ENCODE data around the gene FSTL5. TPM values are rescaled to one million over a fixed set of nuclear protein-coding genes. Genes with fewer than 3 reads are reported as not detected.

The FSTL5 gene
- total and polyA plus RNA-seq, 9 of the 15 experiments (the other 6 are each of a cell fraction or from before 2014, with no cell fraction given), result 0.09 to 3.1 (median 0.50) TPM; not detected in 1

DNA sequence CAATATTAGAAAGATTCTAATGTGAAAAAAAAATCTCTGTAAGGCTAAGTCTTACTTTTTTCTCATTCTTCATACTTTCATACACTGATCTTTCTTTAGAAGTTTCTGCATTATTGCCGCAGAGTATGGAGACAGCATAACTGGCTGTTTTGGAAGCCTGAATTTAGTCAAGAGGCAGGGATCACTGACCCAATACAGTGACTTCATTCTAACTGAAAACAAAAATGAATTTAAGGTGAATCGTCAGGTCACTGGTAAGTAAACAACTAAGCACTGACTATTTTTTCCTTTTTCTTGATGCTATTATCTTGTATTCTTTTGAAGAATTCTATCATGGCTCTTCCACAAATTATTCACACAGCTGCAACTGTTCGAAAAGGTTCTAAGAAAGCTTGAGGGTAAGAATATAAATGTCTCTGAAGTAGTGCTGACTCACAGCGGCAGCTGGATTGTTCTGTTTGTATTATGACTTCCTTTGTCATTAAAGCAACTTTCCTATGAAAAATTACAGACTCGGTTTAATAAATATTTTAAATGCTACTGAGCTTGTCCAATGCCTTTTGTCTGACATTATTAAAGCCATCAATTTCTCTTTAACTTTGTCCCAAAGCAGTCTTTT is 609.3 kb downstream of the FSTL5 start:
- H3K9me3 ChIP-seq (replicated peaks; ENCODE audit: control insufficient read depth, insufficient read depth, low read depth, low read length), result no peaks in the 10 kb centered on the region
- H3K36me3 ChIP-seq (ENCODE audit: control insufficient read depth, insufficient read depth, low read length), result no peaks in the 10 kb centered on the region
- no peaks in the 10 kb centered on the region for H3K27me3 ChIP-seq (ENCODE audit: control insufficient read depth in 2 of 2, insufficient read depth in 2 of 2, low read length in 2 of 2)
- no peaks in the 10 kb centered on the region for H3K9me1 ChIP-seq (ENCODE audit: control insufficient read depth, insufficient read depth, low read length)
- in situ Hi-C loops (cut with MboI), result no loop called here
- no peak for FAIRE-seq
- no peak overlapping the region for H3K4me3 ChIP-seq
- no peak for DNase-seq (ENCODE audit: extremely low read depth in 1 of 4, low spot score in 3 of 4)
- ChIA-PET CTCF (ENCODE audit: low intra/inter-chr PET ratio) (no interaction called here), POLR2A (no interaction called here)
- intact Hi-C loops (cut with micrococcal nuclease), result no loop called here
- no peak for ATAC-seq
- no peaks in the 10 kb centered on the region for H4K20me1 ChIP-seq (replicated peaks; ENCODE audit: control insufficient read depth, insufficient read depth, low read length)
- WGBS (ENCODE audit: insufficient coverage, low coverage, missing lambda C conversion rate), result 0% methylated on average over 1 of the region's 5 CpGs
- H3K27ac ChIP-seq (ENCODE audit: extremely low read depth, low read depth, low read length), result no peak overlapping the region
- no peak overlapping the region for H3K4me2 ChIP-seq (ENCODE audit: insufficient read depth, low read length)
- no peaks in the 10 kb centered on the region for H3K4me1 ChIP-seq (replicated peaks in 1 of 2; ENCODE audit: control insufficient read depth in 2 of 2, insufficient read depth in 2 of 2, low read length in 2 of 2)
- H3K79me2 ChIP-seq (ENCODE audit: control insufficient read depth, insufficient read depth, low read length), result no peaks in the 10 kb centered on the region
- no TSS peak for BruUV-seq (replicated peaks)
- no peak overlapping the region for H2AFZ ChIP-seq (ENCODE audit: low read depth, low read length)
- H3K9ac ChIP-seq (ENCODE audit: insufficient read depth in 1 of 2, low read depth in 2 of 2, low read length in 2 of 2), result no peak overlapping the region
- TF ChIP-seq E2F4 (CRISPR knock-in tag; IDR thresholded peaks at IDR 0.05; ENCODE audit: low read depth), result no peak
- no peak for TF ChIP-seq ZNF77 (CRISPR knock-in tag; IDR thresholded peaks at IDR 0.05)
- TF ChIP-seq, protein P1, sequence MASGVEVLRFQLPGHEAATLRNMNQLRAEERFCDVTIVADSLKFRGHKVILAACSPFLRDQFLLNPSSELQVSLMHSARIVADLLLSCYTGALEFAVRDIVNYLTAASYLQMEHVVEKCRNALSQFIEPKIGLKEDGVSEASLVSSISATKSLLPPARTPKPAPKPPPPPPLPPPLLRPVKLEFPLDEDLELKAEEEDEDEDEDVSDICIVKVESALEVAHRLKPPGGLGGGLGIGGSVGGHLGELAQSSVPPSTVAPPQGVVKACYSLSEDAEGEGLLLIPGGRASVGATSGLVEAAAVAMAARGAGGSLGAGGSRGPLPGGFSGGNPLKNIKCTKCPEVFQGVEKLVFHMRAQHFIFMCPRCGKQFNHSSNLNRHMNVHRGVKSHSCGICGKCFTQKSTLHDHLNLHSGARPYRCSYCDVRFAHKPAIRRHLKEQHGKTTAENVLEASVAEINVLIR (CRISPR knock-in tag; IDR thresholded peaks at IDR 0.05), result no peak
- TF ChIP-seq TEAD1 (CRISPR knock-in tag; IDR thresholded peaks at IDR 0.05), result no peak
- no peak for TF ChIP-seq ZNF23 (CRISPR knock-in tag; IDR thresholded peaks at IDR 0.05)
- no peak for TF ChIP-seq ZBTB40 (IDR thresholded peaks at IDR 0.05)
- TF ChIP-seq ZBTB40 (CRISPR knock-in tag; IDR thresholded peaks at IDR 0.05), result no peak
- TF ChIP-seq, protein P2, sequence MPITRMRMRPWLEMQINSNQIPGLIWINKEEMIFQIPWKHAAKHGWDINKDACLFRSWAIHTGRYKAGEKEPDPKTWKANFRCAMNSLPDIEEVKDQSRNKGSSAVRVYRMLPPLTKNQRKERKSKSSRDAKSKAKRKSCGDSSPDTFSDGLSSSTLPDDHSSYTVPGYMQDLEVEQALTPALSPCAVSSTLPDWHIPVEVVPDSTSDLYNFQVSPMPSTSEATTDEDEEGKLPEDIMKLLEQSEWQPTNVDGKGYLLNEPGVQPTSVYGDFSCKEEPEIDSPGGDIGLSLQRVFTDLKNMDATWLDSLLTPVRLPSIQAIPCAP (CRISPR knock-in tag; IDR thresholded peaks at IDR 0.05; ENCODE audit: borderline replicate concordance), result no peak
- no peak for TF ChIP-seq TBP (optimal IDR thresholded peaks at IDR 0.05; ENCODE audit: low read depth, low read length)
